HG03520 (cell line): Measurements from ENCODE around the gene NR1D1.

Source experiments
- ATAC-seq: cut with Tn5 transposase; IDR thresholded peaks from one replicate; pipeline ENCODE4 v1.9.1; 2021; ENCODE audit warnings: mild to moderate bottlenecking, moderate library complexity; ENCODE audit not compliant: unreplicated experiment

The NR1D1 gene

GRCh38 chr17:40063901-40064531, 36.4 kb downstream of the NR1D1 start:
- ATAC-seq, result no peak

GRCh38 chr17:40063187-40063771, 37.1 kb downstream of the NR1D1 start:
- no peak for ATAC-seq

GRCh38 chr17:40062329-40063186, 37.8 kb downstream of the NR1D1 start, which contains the start of gene THRA:
Gene THRA (plus strand): TSS chr17:40062965. CDS start chr17:40074489, 11,524 bp downstream.
- no peak for ATAC-seq

GRCh38 chr17:40061609-40062038, 38.8 kb downstream of the NR1D1 start:
- ATAC-seq, result no peak

- ATAC-seq, result no peak
Observed at GRCh38 chr17:40060887-40061608, 39.3 kb downstream of the NR1D1 start.

- ATAC-seq, result no peak
Observed at GRCh38 chr17:40059729-40060475, 40.5 kb downstream of the NR1D1 start.

GRCh38 chr17:40058865-40059264, 41.5 kb downstream of the NR1D1 start:
- ATAC-seq, result no peak

- ATAC-seq, result no peak
Observed at GRCh38 chr17:40058186-40058784, 42.1 kb downstream of the NR1D1 start.

- ATAC-seq, result no peak
Observed at GRCh38 chr17:40056379-40057015, 43.9 kb downstream of the NR1D1 start.
